Measurements from ENCODE around the gene GFPT2.

DNA sequence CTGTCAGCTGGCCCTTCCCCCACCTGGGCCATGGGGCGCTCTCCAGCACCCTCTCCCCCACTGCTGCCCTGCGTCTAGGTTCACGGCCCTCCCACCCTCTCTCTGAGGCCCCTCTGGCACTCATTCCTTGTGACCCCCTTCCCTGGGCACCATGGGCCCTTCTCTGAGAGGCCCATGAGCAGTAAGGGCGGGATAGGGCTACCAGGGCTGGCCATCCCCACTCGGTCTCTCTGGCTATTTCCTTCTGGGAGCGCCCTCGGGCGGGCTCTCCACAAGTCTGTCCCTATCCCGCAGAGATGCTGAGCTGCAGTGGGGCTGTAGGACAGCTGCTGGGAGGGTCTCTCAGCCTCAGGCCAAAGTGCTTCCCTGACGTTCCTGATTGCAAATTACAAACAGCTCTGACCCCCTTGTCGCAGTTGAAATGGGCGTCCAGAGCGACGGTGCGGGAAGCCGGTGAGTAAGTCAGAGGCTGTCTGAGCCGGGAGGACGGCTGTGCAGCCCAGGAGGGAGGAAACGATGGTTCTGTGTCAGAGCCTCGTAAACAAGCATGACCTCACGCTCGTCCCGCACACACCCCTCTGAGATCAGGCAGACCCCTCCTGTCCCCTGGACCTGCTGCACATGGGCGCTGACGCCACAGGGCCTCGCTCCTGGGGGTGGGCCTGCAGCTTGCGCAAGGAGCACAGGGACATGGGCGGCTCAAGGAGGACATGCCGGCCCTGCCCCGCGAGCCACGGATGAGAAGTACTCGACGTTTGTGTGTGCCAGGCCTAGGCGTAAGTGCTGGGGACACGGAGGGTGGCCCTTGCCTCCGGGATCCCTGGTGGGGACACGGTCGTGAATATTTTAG is 36.3 kb upstream of the GFPT2 start:
- TF ChIP-seq, protein P1, sequence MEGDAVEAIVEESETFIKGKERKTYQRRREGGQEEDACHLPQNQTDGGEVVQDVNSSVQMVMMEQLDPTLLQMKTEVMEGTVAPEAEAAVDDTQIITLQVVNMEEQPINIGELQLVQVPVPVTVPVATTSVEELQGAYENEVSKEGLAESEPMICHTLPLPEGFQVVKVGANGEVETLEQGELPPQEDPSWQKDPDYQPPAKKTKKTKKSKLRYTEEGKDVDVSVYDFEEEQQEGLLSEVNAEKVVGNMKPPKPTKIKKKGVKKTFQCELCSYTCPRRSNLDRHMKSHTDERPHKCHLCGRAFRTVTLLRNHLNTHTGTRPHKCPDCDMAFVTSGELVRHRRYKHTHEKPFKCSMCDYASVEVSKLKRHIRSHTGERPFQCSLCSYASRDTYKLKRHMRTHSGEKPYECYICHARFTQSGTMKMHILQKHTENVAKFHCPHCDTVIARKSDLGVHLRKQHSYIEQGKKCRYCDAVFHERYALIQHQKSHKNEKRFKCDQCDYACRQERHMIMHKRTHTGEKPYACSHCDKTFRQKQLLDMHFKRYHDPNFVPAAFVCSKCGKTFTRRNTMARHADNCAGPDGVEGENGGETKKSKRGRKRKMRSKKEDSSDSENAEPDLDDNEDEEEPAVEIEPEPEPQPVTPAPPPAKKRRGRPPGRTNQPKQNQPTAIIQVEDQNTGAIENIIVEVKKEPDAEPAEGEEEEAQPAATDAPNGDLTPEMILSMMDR (IDR thresholded peaks at IDR 0.05) = no peak
- no peak for TF ChIP-seq EP300 (IDR thresholded peaks at IDR 0.05)
